DND-41 (cell line): ENCODE measurements around the gene TRMU.

Source experiments
- ATAC-seq: fragments of 200-7000 bp; cut with Tn5 transposase; 3 replicates; pipeline ENCODE4 v1.9.1; 2021; ENCODE audit warnings: low read depth; ENCODE audit not compliant: insufficient read depth
- DNase-seq: peaks from one replicate; pipeline ENCODE4 v3.0.0-alpha.2; 2020
- H2AFZ ChIP-seq: 2 replicates; pipeline ENCODE4 v1.6.0; 2012; ENCODE audit warnings: low read depth, low read length
- H3K27ac ChIP-seq: 2 replicates; pipeline ENCODE4 v1.5.1; 2012; ENCODE audit warnings: low read length, inconsistent platforms
- H3K27me3 ChIP-seq: fragments of 200-600 bp; sonication (generic); 2 replicates; pipeline ENCODE4 v1.6.0; 2012; ENCODE audit warnings: low read length, mild to moderate bottlenecking, inconsistent platforms; ENCODE audit not compliant: insufficient read depth, poor library complexity
- H3K36me3 ChIP-seq: 2 replicates; pipeline ENCODE4 v1.5.1; 2012; ENCODE audit warnings: low read length, inconsistent platforms; ENCODE audit not compliant: insufficient read depth
- H3K4me1 ChIP-seq: 2 replicates; pipeline ENCODE4 v1.5.1; 2012; ENCODE audit warnings: mild to moderate bottlenecking, low read length; ENCODE audit not compliant: insufficient read depth
- H3K4me2 ChIP-seq: 2 replicates; pipeline ENCODE4 v1.6.0; 2012; ENCODE audit warnings: mild to moderate bottlenecking, moderate library complexity, low read length, inconsistent platforms; ENCODE audit not compliant: insufficient read depth
- H3K4me3 ChIP-seq, 2 experiments: fragments of 200-600 bp in 1 of 2; shearing (Covaris generic) in 1 of 2; 2 replicates each; pipeline ENCODE4 v1.5.1; 2012 to 2016; ENCODE audit warnings: inconsistent platforms in 2 of 2, low read length in 2 of 2, mild to moderate bottlenecking in 2 of 2, low read depth in 1 of 2, moderate library complexity in 1 of 2
- H3K79me2 ChIP-seq: 2 replicates; pipeline ENCODE4 v1.6.0; 2012; ENCODE audit warnings: low read length, inconsistent platforms; ENCODE audit not compliant: insufficient read depth
- H3K9ac ChIP-seq: 2 replicates; pipeline ENCODE4 v1.6.0; 2012; ENCODE audit warnings: low read depth, mild to moderate bottlenecking, inconsistent platforms, low read length, moderate library complexity
- H3K9me3 ChIP-seq: 2 replicates; pipeline ENCODE4 v1.5.1; 2012; ENCODE audit warnings: low read length, moderate library complexity, mild to moderate bottlenecking, inconsistent platforms; ENCODE audit not compliant: insufficient read depth, severe bottlenecking
- H4K20me1 ChIP-seq: 2 replicates; pipeline ENCODE4 v1.6.0; 2012; ENCODE audit warnings: low read length; ENCODE audit not compliant: insufficient read depth
- EZH2 ChIP-seq: IDR thresholded peaks from 3 replicates; pipeline ENCODE4 v1.6.1; 2012; ENCODE audit warnings: borderline replicate concordance, low read depth, mild to moderate bottlenecking, moderate library complexity, low read length, inconsistent platforms; ENCODE audit not compliant: severe bottlenecking
- TF ChIP-seq, protein P1 (sequence below): IDR thresholded peaks from 2 replicates; pipeline ENCODE4 v1.5.1; 2012; ENCODE audit warnings: borderline replicate concordance, low read length, moderate library complexity, mild to moderate bottlenecking; ENCODE audit not compliant: poor library complexity, severe bottlenecking; ENCODE audit errors: extremely low read depth

TRMU gene

DNA sequence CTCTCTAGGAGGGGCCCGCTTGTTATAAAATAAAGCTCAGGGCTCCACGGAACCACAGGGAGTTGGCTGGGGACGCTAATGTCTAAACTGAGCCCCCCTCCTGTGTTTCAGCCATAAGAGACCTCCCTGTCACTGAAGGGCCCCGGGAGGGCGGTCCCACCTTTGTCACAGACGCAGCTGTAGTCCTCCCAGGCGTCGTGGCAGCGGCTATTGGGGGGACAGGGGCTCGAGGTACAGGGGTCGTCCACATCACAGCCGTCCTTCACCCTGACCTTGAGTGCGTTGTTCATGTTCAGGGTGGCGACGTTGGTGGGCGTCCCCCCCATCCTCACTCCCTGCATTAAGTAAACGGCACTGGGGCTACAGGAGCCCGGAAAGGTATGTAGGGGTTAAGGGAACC is 62.0 kb downstream of the TRMU start:
- no peaks in the 10 kb centered on the region for H3K9me3 ChIP-seq
- no peaks in the 10 kb centered on the region for H3K27me3 ChIP-seq
- H3K4me2 ChIP-seq, result no peak overlapping the region
- no peak overlapping the region for H3K9ac ChIP-seq
- H3K27ac ChIP-seq, result no peak overlapping the region
- no peak overlapping the region for H3K4me3 ChIP-seq
- DNase-seq (no peak), ATAC-seq (no peak)
- H3K36me3 ChIP-seq, result no peaks in the 10 kb centered on the region
- H3K4me1 ChIP-seq, result no peaks in the 10 kb centered on the region
- H3K79me2 ChIP-seq, result no peaks in the 10 kb centered on the region
- TF ChIP-seq, protein P1, sequence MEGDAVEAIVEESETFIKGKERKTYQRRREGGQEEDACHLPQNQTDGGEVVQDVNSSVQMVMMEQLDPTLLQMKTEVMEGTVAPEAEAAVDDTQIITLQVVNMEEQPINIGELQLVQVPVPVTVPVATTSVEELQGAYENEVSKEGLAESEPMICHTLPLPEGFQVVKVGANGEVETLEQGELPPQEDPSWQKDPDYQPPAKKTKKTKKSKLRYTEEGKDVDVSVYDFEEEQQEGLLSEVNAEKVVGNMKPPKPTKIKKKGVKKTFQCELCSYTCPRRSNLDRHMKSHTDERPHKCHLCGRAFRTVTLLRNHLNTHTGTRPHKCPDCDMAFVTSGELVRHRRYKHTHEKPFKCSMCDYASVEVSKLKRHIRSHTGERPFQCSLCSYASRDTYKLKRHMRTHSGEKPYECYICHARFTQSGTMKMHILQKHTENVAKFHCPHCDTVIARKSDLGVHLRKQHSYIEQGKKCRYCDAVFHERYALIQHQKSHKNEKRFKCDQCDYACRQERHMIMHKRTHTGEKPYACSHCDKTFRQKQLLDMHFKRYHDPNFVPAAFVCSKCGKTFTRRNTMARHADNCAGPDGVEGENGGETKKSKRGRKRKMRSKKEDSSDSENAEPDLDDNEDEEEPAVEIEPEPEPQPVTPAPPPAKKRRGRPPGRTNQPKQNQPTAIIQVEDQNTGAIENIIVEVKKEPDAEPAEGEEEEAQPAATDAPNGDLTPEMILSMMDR, result no peak
- no peak for TF ChIP-seq EZH2
- peaks cover 5% of the 10 kb centered on the region; the same call in 1 of the 2 replicates for H4K20me1 ChIP-seq
- no peak overlapping the region for H2AFZ ChIP-seq

DNA sequence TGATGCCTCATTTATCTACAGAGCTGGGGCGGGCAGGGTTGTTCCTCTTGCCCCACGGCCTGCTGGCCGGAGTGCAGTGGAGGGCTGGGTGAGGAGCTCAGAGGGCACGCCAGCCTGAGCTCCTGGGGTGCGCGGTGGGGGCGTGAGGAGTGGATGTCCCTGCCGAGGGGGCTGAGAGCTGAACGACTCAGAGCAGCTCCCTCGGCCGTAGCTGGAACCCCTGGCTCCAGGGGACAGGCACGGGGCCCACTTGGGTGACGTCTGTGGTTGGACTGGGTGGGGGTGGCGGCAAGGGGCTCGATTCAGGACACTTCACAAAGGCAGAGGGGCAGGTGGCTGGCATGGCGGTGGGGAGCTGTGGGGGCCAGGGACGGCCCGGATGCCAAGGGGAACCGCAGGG is 62.4 kb downstream of the TRMU start:
- H3K4me2 ChIP-seq, result no peak overlapping the region
- no peaks in the 10 kb centered on the region for H3K36me3 ChIP-seq
- no peaks in the 10 kb centered on the region for H3K4me1 ChIP-seq
- ATAC-seq, result no peak
- peaks cover 5% of the 10 kb centered on the region; the same call in 1 of the 2 replicates for H4K20me1 ChIP-seq
- no peak for DNase-seq
- H3K9me3 ChIP-seq, result no peaks in the 10 kb centered on the region
- H2AFZ ChIP-seq, result no peak overlapping the region
- H3K27me3 ChIP-seq, result no peaks in the 10 kb centered on the region
- H3K27ac ChIP-seq, result no peak overlapping the region
- H3K4me3 ChIP-seq, result no peak overlapping the region
- H3K79me2 ChIP-seq, result no peaks in the 10 kb centered on the region
- TF ChIP-seq EZH2, result no peak
- TF ChIP-seq, protein P1, result no peak
- H3K9ac ChIP-seq, result no peak overlapping the region

DNA sequence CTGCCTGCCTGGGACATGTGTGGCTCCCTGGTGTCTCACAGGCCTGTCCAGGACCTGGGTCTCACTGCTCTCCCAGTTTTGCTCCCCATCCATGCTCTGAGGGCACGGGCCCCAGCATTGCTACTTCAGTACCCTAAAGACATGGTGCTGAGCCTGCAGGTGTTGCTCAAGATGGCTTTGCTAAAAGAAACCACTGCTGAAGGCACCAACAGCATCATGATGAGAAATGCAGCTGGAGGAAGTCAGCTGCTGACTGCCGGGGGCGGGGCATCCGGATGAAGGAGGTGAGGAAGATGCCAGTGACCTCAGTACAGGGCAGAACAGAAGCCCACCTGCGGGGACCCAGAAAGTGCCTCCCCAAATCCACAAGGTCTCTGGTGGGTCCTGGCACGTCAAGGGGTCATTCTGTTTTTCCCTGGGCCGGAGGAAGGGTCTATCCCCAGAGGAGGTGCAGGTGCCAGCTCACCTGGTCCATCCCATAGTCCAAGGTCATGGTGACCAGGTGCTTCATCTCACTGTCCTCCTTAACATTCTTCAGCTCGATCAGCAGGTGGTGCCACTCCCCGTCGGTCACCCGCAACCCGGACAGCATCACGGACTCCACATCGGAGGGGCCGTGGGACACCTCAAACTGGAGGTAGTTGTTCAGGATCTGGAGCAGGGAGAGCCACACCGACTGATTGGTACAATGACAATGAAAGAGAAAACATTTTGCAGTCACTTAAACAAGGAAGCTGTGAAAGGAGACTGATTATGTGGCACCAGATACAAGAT is 63.9 kb downstream of the TRMU start:
- Histone ChIP-seq H3K4me2 (no peak overlapping the region), H3K36me3 (no peaks in the 10 kb centered on the region), H3K4me3 (no peak overlapping the region), H3K9ac (no peak overlapping the region), H3K27me3 (no peaks in the 10 kb centered on the region), H3K4me1 (no peaks in the 10 kb centered on the region), H2AFZ (no peak overlapping the region), H3K79me2 (no peaks in the 10 kb centered on the region), H3K9me3 (no peaks in the 10 kb centered on the region), H4K20me1 (peaks cover 5% of the 10 kb centered on the region; the same call in 1 of the 2 replicates), H3K27ac (no peak overlapping the region)
- DNase-seq (no peak), ATAC-seq (no peak)
- no peak for TF ChIP-seq EZH2
- TF ChIP-seq, protein P1, result no peak
